CD4-positive, alpha-beta T cell treated with Interleukin-17A for 1 hour (primary cell): ENCODE data around the gene WDR19.

Experiments used
- DNase-seq: peaks from one replicate; pipeline ENCODE4 v3.0.0-alpha.2; 2020

The WDR19 gene

DNA sequence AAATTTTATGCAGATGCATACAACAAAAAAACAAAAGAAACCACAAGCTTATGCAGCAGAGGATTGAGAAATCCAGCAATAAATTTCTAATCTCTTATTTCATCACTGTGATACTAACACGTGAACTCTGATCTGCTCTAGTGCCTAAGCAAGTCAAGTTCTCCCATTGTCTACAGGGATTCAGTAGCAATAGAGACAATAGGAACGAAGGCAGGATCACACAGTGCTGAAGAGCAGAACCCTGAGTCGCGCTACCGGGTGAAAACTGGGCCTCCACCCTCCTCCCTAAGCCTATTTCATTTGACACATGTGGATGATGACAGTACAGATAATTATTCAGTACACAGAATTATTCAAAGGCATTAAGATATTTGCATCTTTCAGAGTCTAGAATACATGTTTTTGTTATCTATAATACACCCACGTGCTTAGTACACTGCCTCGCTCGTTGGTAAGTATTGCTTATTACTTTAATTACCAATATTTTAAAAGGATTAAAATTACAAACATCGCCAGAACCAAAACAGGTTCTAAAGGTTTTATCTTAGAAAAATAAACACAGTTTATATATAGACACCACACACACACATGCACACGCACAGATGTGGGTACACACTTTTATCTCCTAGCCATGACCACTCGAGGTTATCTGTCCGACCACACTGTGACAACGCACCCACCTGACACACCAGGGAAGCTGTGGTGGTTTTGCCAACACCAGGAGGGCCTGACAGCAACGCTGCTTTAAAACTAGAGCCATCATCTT is 123.8 kb downstream of the WDR19 start:
- no peak for DNase-seq

DNA sequence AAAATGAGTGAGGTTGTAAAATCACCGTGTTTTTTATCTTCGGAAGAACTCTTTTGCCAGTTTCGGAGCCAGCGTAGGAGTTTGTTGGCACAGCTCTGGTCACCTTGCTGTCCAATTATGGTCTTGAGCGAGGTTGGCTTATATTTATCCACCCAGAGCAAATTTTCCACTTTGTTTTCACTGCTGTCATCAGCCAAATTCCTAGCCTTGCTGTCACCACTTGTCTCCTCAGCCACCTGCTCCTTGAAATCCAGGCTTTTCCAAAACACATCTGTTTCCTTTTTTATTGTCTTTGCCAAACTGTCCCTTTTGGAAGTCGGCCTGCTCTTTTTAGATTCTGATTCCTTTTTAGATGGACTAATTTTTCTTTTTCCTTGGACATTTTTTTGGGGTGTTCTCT is 126.3 kb downstream of the WDR19 start:
- no peak for DNase-seq

DNA sequence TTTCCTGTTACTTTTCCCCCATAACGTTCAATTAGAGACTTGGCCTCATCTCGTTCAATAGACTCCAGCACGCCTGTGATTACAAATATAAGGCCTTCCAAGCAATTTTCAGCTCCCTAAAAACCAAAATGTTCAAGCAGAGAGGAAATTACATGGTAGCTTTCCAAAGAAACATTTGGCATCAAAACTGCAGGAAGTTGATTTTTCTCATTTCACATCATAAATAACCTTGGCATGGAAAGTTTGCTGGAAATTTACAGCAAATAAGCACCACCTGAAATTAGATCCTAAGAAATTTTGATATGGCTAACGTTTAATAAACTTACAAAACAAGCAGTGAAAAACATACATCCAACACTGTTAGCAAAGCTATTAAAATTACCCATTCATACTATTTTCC is 130.5 kb downstream of the WDR19 start:
- DNase-seq, result no peak

DNA sequence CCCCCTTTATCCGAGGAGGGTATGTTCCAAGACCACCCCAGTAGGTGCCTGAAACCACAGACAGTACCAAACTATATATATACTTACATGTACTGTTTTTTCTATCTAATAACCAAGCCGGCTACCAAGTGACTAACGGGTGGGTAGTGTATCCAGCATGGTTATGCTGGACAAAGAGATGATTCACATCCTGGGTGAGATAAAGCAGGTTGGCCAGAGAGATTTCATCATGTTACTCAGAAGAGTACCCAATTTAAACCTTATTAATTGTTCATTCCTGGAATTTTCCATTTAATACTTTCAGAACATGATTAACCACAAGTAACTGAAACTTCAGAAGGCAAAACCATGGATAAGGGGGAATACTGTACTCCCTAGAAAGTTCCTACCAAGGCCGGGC is 137.3 kb downstream of the WDR19 start:
- DNase-seq, result no peak

DNA sequence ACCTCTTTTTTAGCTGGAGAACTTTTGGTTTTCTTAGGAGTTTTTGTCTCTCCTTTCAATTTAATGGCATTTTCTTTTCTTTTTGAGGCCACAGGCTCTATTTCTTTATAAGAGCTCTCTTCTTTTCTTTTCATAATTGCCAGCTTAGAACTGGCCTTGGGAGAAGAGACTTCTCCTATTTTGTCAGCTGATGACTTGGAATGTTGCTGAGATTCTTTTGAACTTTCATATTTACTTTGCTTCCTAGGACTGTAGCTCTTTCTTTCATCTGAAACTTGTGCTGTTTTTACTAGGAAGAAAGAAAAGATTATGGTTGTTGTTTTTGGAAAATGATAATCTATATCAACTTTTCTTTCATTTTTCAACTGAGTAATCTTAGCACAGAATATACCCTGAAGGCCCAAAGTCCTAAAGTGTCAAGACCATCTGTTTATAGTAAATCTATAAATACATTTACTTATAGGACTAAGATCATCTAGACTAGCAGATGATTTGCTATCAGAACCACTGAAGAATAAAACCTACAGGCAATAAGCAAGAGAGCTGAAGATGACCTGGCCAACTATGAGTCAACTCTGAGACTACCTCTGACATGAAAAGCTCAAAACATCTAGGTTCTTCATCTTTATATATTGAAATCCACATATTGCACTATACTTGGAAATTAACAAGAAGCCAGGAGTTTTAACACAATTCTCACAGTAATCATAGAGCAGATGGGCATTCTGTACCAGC is 138.2 kb downstream of the WDR19 start:
- no peak for DNase-seq

DNA sequence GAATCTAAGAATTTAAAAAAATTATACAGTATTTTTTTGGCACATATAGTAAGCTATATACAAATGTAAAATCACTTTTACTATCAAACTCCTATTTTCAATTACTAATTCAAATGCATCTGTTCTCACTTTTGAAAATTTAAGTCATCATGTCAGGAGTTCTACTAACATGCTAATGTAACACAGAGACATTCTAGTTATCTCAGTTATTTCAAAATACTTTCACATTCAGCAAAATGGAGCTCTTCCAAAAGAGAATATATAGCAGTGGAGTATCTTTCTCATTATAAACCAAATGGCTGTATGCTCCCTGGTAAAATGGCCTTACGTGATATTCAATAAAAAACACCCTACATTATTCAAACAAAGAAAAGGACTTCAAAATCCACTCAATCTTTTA is 141.5 kb downstream of the WDR19 start:
- DNase-seq, result no peak

DNA sequence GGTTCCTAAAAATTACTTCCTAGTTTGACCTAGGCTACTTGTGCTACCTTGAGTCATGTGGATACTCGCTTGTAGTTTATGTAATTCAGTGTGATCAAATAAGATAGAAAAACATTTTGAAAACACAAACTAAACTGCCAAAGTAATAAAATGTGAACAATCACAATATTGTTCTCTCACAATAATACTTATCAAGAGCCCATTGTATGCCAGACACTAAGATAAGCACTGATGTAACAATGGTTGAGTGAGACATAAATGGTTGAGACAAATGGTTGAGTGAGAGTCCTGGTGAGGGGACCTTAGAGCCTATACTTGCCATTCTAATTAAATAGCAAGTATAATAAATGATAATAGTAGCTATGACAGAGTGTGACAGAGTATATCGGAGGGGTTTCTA is 142.1 kb downstream of the WDR19 start:
- DNase-seq, result no peak

DNA sequence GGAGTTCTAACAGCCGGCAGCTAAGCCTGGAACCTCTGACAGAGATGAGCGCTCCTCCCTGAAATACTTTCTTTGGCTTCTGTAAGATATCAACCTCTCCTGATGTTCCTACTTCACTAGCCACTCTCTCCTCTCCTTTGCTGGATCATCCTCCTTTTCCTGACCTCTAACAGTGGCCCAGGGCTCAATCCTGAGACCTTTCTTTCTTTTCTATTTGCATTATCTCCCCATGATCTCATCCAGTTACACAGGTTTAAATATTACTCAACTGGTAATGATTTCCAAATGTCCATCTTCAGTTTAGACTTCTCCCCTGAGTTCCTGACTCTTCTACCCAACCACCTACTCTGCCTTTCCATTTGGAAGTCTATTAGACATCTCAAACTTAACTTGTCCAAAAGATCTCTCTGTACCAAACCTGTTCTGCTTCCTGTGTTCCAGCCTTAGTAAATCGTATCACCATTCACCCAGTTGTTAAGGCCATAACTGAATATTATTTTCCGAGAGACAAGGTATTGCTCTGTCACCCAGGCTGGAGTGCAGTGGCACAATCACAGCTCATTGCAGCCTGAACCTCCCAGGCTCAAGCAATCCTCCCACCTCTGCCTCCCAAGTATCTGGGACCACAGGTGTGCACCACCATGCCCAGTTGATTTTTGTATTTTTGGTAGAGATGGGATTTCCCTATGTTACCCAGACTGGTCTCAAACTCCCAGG is 142.7 kb downstream of the WDR19 start:
- no peak for DNase-seq

DNA sequence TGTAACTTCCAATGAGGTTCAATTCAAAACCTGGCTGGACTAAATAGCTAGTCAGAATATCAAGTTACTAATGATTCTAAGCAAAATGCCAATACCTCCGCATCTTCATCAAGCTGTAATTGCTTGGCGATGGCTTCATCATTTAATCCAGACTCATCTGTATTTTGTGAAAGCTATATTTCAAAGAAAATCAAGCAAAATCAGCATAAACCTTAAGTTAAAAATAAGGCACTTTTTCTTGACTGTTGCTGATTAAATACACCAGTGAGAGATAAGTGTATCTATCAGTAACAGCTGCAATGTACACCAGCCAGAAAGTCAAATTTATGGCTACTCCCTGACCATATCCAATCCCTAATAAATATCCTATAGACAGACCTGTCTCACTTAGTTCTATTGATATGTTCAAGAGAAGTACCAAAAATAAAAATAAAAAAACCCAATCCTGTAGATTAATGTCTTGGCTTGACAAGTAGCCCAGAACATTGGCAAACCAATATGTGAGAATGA is 144.2 kb downstream of the WDR19 start:
- DNase-seq, result no peak

DNA sequence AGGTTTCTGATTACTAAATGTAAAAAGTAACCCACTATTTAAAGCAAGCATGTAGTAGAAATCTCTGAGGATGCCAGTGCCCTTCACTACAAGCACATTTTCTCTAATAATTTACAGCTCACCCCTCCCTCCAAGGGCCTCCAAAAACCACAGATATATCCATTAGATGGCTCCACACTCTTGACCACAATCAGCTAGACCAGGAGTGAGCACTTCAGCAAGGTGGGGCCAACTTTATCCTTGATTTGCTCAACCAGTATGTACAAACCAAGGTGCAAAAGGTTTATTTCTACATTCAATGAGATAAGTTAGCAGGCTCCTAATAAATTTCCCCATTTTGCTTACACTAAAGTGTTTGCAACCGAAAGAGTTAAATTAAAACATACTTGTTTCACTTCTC is 148.0 kb downstream of the WDR19 start:
- DNase-seq, result no peak

DNA sequence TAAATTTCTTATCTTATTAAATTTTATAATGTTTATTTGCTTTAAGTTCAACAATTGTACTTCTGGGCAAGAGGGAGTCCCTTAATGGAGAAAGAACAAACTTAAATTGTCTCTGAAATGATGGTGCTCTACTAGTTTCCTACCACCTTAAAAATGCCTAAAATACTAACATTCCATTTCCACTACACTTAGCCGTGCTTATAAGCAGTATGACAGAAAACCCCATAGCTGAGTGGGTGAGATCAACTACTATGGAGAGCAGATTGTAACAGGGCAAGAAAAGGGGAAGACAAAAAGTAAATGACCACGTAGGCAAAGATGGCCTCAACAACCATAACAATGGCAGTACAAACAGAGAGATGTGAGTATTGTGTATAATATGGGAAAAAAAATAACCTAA is 148.9 kb downstream of the WDR19 start:
- DNase-seq, result no peak
